AG09319 (cell line): ENCODE data around the gene ZNF816.
"Not testable (repeated sequence)": the region's sequence is repeated elsewhere in the genome, so short reads cannot be mapped to it uniquely, and the experiment has no call there.

ENCODE experiments used
- DNase-seq: peaks from one replicate; pipeline ENCODE4 v3.0.0-alpha.2; 2010; ENCODE audit warnings: low read depth; ENCODE audit errors: extremely low read depth
- CTCF ChIP-seq: IDR thresholded peaks from 2 replicates; pipeline ENCODE4 v1.5.1; 2011; ENCODE audit warnings: low read depth, mild to moderate bottlenecking, inconsistent platforms, low read length, moderate library complexity

Gene ZNF816

GRCh38 chr19:52938761-52939160 lies 23.9 kb downstream of the ZNF816 start:
- TF ChIP-seq CTCF, result no peak
- no peak for DNase-seq

- no peak for DNase-seq
- no peak for TF ChIP-seq CTCF
Observed at GRCh38 chr19:52936954-52937325, 25.7 kb downstream of the ZNF816 start.

GRCh38 chr19:52936151-52936953 lies 26.3 kb downstream of the ZNF816 start:
- no peak for DNase-seq
- no peak for TF ChIP-seq CTCF

GRCh38 chr19:52935434-52935833 lies 27.2 kb downstream of the ZNF816 start:
- no peak for TF ChIP-seq CTCF
- DNase-seq, result no peak

- DNase-seq, result not testable (repeated sequence)
Observed at GRCh38 chr19:52924641-52925040, 38.0 kb downstream of the ZNF816 start.

- DNase-seq, result no peak
Observed at GRCh38 chr19:52923778-52924593, 38.7 kb downstream of the ZNF816 start.

More at GRCh38 chr19:52923778-52924593, 38.7 kb downstream of the ZNF816 start:
- TF ChIP-seq CTCF, result no peak
